ENCODE measurements around the gene PIERCE2.

The PIERCE2 gene

GRCh38 chr15:55381595-55381994 is 26.7 kb upstream of the PIERCE2 start:
- no peak overlapping the region for H3K9ac ChIP-seq (ENCODE audit: low read length)
- H3K9me3 ChIP-seq (replicated peaks; ENCODE audit: insufficient read depth, low read length) = no peaks in the 10 kb centered on the region
- no peaks in the 10 kb centered on the region for H3K27me3 ChIP-seq (replicated peaks; ENCODE audit: insufficient read depth, low read length)
- no peaks in the 10 kb centered on the region for H3F3A ChIP-seq (ENCODE audit: insufficient read depth, low read length)
- TF ChIP-seq CTCF (IDR thresholded peaks at IDR 0.05; ENCODE audit: low read length) (no peak), EZH2phosphoT487 (IDR thresholded peaks at IDR 0.05; ENCODE audit: low read length) (no peak), EZH2 (optimal IDR thresholded peaks at IDR 0.05; ENCODE audit: low read depth, low read length) (no peak)
- no peaks in the 10 kb centered on the region for H4K20me1 ChIP-seq (ENCODE audit: insufficient read depth, low read length)
- H2AFZ ChIP-seq (ENCODE audit: low read length) = no peak overlapping the region
- H3K27ac ChIP-seq (ENCODE audit: low read length) = no peak overlapping the region
- H3K4me2 ChIP-seq (ENCODE audit: low read depth, low read length) = no peak overlapping the region
- H3K4me1 ChIP-seq (ENCODE audit: low read length) = no peaks in the 10 kb centered on the region
- H3K4me3 ChIP-seq (ENCODE audit: low read length) = no peak overlapping the region
- no peaks in the 10 kb centered on the region for H3K9me2 ChIP-seq (replicated peaks; ENCODE audit: insufficient read depth, low read length)
- peaks cover 5% of the 10 kb centered on the region; the same call in 1 of the 2 replicates for H3K79me2 ChIP-seq (ENCODE audit: low read length)
- DNase-seq = no peak
- no peaks in the 10 kb centered on the region for H3K36me3 ChIP-seq (replicated peaks; ENCODE audit: insufficient read depth, low read length)

- Histone ChIP-seq H3K4me3 (ENCODE audit: low read length) (no peak overlapping the region), H3K4me2 (ENCODE audit: low read depth, low read length) (no peak overlapping the region), H3K79me2 (ENCODE audit: low read length) (peaks cover 5% of the 10 kb centered on the region; the same call in 1 of the 2 replicates), H3K9me2 (replicated peaks; ENCODE audit: insufficient read depth, low read length) (no peaks in the 10 kb centered on the region), H4K20me1 (ENCODE audit: insufficient read depth, low read length) (no peaks in the 10 kb centered on the region), H3K27me3 (replicated peaks; ENCODE audit: insufficient read depth, low read length) (no peaks in the 10 kb centered on the region), H3K9me3 (replicated peaks; ENCODE audit: insufficient read depth, low read length) (no peaks in the 10 kb centered on the region), H3K36me3 (replicated peaks; ENCODE audit: insufficient read depth, low read length) (no peaks in the 10 kb centered on the region), H3K27ac (ENCODE audit: low read length) (no peak overlapping the region), H3K9ac (ENCODE audit: low read length) (no peak overlapping the region), H2AFZ (ENCODE audit: low read length) (no peak overlapping the region), H3K4me1 (ENCODE audit: low read length) (no peaks in the 10 kb centered on the region), H3F3A (ENCODE audit: insufficient read depth, low read length) (no peaks in the 10 kb centered on the region; the same call in 1 of the 2 replicates)
- DNase-seq = no peak
- TF ChIP-seq EZH2phosphoT487 (IDR thresholded peaks at IDR 0.05; ENCODE audit: low read length) (no peak), EZH2 (optimal IDR thresholded peaks at IDR 0.05; ENCODE audit: low read depth, low read length) (no peak), CTCF (IDR thresholded peaks at IDR 0.05; ENCODE audit: low read length) (no peak)
Measured at GRCh38 chr15:55383687-55384086, 24.6 kb upstream of the PIERCE2 start.

- Histone ChIP-seq H3K27me3 (replicated peaks; ENCODE audit: insufficient read depth, low read length) (no peaks in the 10 kb centered on the region), H4K20me1 (ENCODE audit: insufficient read depth, low read length) (no peaks in the 10 kb centered on the region), H2AFZ (ENCODE audit: low read length) (no peak overlapping the region), H3K9me3 (replicated peaks; ENCODE audit: insufficient read depth, low read length) (no peaks in the 10 kb centered on the region), H3K36me3 (replicated peaks; ENCODE audit: insufficient read depth, low read length) (no peaks in the 10 kb centered on the region), H3K27ac (ENCODE audit: low read length) (no peak overlapping the region), H3K79me2 (ENCODE audit: low read length) (peaks cover 22% of the 10 kb centered on the region), H3K9me2 (replicated peaks; ENCODE audit: insufficient read depth, low read length) (no peaks in the 10 kb centered on the region), H3K9ac (ENCODE audit: low read length) (no peak overlapping the region), H3K4me1 (ENCODE audit: low read length) (0 out of 2 replicates have a peak, but pooled peaks cover 6% of the 10 kb centered on the region), H3K4me3 (ENCODE audit: low read length) (no peak overlapping the region), H3K4me2 (ENCODE audit: low read depth, low read length) (no peak overlapping the region), H3F3A (ENCODE audit: insufficient read depth, low read length) (no peaks in the 10 kb centered on the region; the same call in 1 of the 2 replicates)
- no peak for TF ChIP-seq EZH2 (optimal IDR thresholded peaks at IDR 0.05; ENCODE audit: low read depth, low read length)
- TF ChIP-seq EZH2phosphoT487 (IDR thresholded peaks at IDR 0.05; ENCODE audit: low read length) = no peak
- TF ChIP-seq CTCF (IDR thresholded peaks at IDR 0.05; ENCODE audit: low read length) = no peak
- no peak for DNase-seq
Measured at GRCh38 chr15:55387027-55387426, 21.3 kb upstream of the PIERCE2 start.
